MM.1S (cell line): ENCODE results near the gene ENKUR.

Experiments used
- CTCF ChIP-seq: fragments of 300-600 bp; sonication (generic); IDR thresholded peaks from 2 replicates; pipeline ENCODE4 v1.5.1; 2016; ENCODE audit warnings: antibody characterized with exemption, low read length, mixed read lengths
- EZH2 ChIP-seq: fragments of 300-600 bp; sonication (generic); optimal IDR thresholded peaks from 2 replicates; pipeline ENCODE3; 2017; ENCODE audit warnings: low read depth, mild to moderate bottlenecking, antibody characterized with exemption, low read length, mixed read lengths

GRCh38 chr10:24971374-24971773, 44.6 kb downstream of the ENKUR start:
- TF ChIP-seq CTCF (no peak), EZH2 (no peak)
